HFF-Myc (cell line): ENCODE measurements around the gene SLC16A1.

ENCODE experiments used
- DNase-seq: peaks from one replicate; pipeline ENCODE4 v3.0.0-alpha.2; 2011; ENCODE audit warnings: low read depth; ENCODE audit errors: extremely low read depth
- H3K4me3 ChIP-seq: replicated peaks from 2 replicates; pipeline ENCODE4 v1.5.1; 2011; ENCODE audit warnings: low read depth, mild to moderate bottlenecking, control low read depth, low read length
- CTCF ChIP-seq: IDR thresholded peaks from 2 replicates; pipeline ENCODE4 v1.5.1; 2012; ENCODE audit warnings: mild to moderate bottlenecking, low read depth, low read length, control low read depth; ENCODE audit errors: missing control alignments

The SLC16A1 gene

DNA sequence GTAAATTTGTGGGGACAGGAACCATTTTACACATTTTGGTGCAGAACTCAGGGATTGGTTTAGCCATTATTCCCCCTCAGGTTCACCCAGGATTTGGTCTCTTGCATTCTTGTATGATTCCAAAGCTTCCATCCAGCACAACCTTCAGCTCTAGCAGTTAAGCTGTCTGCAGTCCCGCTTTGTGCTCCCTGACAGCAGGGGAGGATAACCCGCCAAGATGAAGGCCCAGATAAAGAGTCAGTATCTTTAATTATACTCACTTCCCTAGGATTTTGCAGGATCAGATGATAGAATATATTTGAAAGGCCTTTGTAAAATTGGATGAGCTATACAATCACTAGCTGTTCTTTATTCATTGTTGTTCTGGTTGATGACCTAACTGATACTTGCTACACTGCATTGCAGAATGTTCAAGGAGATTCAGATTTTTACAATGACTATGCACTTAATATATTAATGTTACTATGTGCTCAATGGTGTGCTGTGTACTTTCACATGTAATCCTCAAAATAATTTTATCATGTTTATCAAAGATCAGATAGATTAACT is 49.8 kb downstream of the SLC16A1 start:
- no peak for TF ChIP-seq CTCF
- DNase-seq: no peak
- no peak overlapping the region for H3K4me3 ChIP-seq

DNA sequence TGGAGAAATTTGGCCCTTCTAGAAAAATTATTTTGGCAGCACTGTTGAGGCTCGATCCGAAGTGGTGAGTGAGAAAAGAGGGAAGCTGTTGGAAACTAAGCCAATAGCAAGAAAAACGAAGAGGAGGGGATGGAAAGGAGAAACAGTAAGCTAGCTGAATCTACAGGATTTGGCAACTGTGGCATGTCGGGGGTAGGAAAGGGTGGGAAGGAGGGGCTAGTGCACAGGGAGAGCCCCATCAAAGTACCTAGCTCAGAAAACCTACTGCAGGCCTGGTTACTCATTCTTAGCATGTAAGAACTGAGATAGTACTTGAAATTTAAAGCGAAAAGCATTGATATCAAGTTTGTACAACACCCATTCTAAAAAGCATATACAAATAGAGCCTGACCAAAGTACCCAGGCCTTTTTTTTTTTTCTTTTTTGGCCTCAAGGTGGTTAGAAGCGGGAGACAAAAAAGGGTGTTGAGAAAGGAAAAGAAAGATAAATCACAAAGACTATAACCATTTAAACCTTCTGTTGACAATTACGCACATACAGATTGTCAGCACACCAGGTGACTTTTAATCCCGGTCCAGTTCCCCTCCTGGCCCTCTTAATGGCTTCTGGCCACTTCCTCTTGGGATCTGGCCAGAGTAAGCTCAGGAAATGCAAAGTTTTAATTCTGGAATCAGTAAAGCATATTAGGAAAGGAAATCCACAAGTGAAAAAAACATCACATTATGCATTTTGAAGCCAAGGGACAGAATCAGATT is 50.4 kb downstream of the SLC16A1 start:
- no peak for DNase-seq
- no peak for TF ChIP-seq CTCF
- H3K4me3 ChIP-seq: no peak overlapping the region

GRCh38 chr1:112904831-112905261 is 51.1 kb downstream of the SLC16A1 start:
- no peak overlapping the region for H3K4me3 ChIP-seq
- no peak for DNase-seq
- no peak for TF ChIP-seq CTCF

DNA sequence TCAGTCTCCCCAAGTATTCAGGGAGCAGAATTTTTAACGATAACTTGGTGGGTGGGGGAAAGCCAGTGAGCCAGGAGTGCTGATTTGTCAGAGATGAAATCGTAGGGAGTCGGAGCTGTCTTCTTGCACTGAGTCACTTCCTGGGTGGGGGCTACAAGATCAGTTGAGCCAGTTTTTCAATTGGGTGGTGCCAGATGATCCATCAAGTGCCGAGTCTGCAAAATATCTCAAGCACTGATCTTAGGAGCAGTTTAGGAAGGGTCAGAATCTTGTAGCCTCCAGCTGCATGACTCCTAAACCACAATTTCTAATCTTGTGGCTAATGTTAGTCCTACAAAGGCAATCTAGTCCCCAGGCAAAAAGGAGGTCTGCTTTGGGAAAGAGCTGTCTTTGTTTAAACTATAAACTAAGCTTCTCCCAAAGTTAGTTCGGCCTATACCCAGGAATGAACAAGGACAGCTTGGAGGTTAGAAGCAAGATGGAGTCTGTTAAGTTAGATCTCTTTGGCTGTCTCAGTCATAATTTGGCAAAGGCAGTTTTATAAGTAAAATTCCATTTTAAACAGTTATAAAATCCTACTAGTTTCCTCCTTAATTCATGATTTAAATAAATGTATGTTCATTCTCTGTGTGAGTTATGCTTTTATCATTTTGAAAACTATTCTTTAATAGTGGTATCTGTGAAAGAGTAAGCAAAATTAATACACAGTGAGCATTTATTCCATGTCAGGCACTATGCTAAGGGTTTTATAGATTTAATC is 51.7 kb downstream of the SLC16A1 start:
- no peak for TF ChIP-seq CTCF
- H3K4me3 ChIP-seq: no peak overlapping the region
- DNase-seq: peak; percentile 49

DNA sequence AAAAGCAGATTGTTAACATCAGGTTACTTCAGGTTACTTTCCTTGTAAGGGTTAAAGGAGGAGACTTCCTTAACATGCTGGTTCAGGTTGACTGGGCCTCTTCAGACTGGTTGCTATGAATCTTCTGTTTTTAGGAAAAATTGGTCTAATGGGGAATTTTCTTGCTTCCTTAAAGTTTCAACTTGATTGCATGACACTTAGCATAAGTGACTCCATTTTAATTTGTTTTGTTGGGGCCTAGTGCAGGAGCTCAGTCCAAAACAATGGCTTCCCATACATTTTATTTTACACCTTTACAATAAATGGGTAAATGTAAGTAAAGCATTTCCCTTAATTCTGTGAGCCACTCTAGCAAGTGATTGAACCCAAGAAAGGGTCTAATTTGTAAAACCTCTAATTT is 53.8 kb downstream of the SLC16A1 start:
- DNase-seq: no peak

DNA sequence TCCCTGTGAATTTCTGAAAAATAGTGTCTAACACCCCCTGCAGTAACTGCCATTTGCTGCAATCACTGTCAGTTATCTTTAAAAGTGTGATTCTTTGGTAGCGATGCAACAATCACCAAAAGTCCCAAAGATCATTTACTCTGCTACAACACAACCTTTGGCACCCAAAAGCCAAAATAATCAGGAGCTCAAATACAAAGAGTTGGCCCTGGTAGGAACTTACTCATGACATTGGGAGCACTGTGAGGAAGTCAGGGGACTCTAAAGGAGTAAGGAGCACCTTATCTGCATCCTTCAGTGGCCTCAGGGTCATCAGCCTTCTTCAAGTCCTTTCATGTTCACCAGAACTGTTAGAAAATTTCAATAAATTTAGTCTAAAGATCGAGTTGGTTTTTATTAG is 54.6 kb downstream of the SLC16A1 start:
- no peak overlapping the region for H3K4me3 ChIP-seq
- TF ChIP-seq CTCF: no peak
- no peak for DNase-seq

More for the DNA sequence above, 53.8 kb downstream of the SLC16A1 start:
- H3K4me3 ChIP-seq: no peak overlapping the region
- TF ChIP-seq CTCF: no peak
